ENCODE results near the gene RHBDL1. TPM values are rescaled to one million over a fixed set of nuclear protein-coding genes. Genes with fewer than 3 reads are reported as not detected.

The RHBDL1 gene
- total RNA-seq, 1 donor from 2014 or later: 0.88 TPM

DNA sequence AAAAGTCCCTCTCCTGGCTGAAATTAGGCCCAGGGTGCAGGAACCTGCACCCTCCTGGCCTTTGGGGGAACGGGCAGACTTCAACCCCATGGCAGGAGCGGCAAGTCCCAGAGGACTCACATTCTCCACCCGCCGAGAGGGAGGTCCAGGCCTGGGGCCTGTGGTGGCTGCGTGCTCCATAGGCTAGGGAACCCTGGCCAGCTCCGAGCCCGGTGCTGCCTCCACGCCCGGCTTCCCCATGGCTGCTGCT is 50.6 kb downstream of the RHBDL1 start:
- no peaks in the 10 kb centered on the region for H3K36me3 ChIP-seq (ENCODE audit: control insufficient read depth, insufficient read depth, low read length)
- no peaks in the 10 kb centered on the region for H3K27me3 ChIP-seq (ENCODE audit: control insufficient read depth, insufficient read depth, low read length)
- TF ChIP-seq, protein P1, sequence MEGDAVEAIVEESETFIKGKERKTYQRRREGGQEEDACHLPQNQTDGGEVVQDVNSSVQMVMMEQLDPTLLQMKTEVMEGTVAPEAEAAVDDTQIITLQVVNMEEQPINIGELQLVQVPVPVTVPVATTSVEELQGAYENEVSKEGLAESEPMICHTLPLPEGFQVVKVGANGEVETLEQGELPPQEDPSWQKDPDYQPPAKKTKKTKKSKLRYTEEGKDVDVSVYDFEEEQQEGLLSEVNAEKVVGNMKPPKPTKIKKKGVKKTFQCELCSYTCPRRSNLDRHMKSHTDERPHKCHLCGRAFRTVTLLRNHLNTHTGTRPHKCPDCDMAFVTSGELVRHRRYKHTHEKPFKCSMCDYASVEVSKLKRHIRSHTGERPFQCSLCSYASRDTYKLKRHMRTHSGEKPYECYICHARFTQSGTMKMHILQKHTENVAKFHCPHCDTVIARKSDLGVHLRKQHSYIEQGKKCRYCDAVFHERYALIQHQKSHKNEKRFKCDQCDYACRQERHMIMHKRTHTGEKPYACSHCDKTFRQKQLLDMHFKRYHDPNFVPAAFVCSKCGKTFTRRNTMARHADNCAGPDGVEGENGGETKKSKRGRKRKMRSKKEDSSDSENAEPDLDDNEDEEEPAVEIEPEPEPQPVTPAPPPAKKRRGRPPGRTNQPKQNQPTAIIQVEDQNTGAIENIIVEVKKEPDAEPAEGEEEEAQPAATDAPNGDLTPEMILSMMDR (IDR thresholded peaks at IDR 0.05; ENCODE audit: insufficient read depth, low read length, poor library complexity, severe bottlenecking): no peak
- no peak for DNase-seq (ENCODE audit: low read depth)
- no peak overlapping the region for H3K4me3 ChIP-seq (ENCODE audit: low read depth, low read length)

- no peak for DNase-seq (ENCODE audit: low read depth)
- Histone ChIP-seq H3K36me3 (ENCODE audit: control insufficient read depth, insufficient read depth, low read length) (no peaks in the 10 kb centered on the region), H3K4me3 (ENCODE audit: low read depth, low read length) (peak within 1 kb of the TSS; percentile 65), H3K27me3 (ENCODE audit: control insufficient read depth, insufficient read depth, low read length) (no peaks in the 10 kb centered on the region)
- TF ChIP-seq, protein P1 (IDR thresholded peaks at IDR 0.05; ENCODE audit: insufficient read depth, low read length, poor library complexity, severe bottlenecking): no peak
These were observed 51.2 kb downstream of the RHBDL1 start, which contains the start of the genes CCDC78 and HAGHL for GRCh38 chr16:726438-727290. TSS of gene CCDC78 (minus strand) at chr16:726443. CDS start at chr16:726367, 76 bp downstream. TSS of gene HAGHL (plus strand) at chr16:727106. CDS start at chr16:727510, 404 bp downstream.

DNA sequence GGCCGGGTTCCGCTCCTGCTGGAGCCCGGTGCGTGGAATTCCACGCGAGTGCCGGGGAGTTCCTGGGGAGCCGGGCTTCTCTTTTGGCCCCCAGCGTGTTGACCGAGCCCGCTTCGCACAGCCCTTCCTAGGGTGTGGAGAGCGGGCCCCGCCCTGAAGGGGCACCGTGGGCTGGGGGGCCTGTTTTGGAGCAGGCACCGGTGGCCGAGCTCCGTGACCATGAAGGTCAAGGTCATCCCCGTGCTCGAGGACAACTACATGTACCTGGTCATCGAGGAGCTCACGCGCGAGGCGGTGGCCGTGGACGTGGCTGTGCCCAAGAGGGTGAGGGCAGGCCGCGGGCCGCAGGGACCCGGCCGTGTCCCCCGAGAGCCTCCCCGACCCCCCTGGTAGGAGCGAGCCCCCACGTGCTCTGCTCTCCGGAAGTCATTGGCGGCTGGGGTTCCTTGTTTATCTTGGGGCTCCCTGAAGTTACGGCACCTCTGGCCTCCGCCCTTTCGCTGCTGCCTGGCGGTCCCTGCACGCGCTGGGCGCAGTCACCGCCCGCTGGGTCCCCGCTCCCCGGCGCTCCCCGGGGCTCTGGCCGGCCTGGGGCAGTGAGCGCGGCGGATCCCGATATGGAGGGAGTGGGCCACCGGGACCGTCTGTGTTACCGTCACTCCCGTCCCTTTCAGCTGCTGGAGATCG is 52.0 kb downstream of the RHBDL1 start:
- H3K4me3 ChIP-seq (ENCODE audit: low read depth, low read length): peak overlapping the region; percentile 65
- no peak for DNase-seq (ENCODE audit: low read depth)

More for the DNA sequence above, 52.0 kb downstream of the RHBDL1 start:
- Histone ChIP-seq H3K36me3 (ENCODE audit: control insufficient read depth, insufficient read depth, low read length) (no peaks in the 10 kb centered on the region), H3K27me3 (ENCODE audit: control insufficient read depth, insufficient read depth, low read length) (no peaks in the 10 kb centered on the region)
- TF ChIP-seq, protein P1 (IDR thresholded peaks at IDR 0.05; ENCODE audit: insufficient read depth, low read length, poor library complexity, severe bottlenecking): no peak

Other genes starting within 250 kb of the RHBDL1 start
- gene CAPN15, start 148.0 kb upstream of the RHBDL1 start, total RNA-seq: 47.1 and 54.5 TPM in 2 replicates
- gene PRR35, start 115.3 kb upstream of the RHBDL1 start, total RNA-seq: not detected in 2 replicates
- 0.46 and 2.3 TPM in 2 replicates for gene NHLRC4, start 108.7 kb upstream of the RHBDL1 start, total RNA-seq
- gene PIGQ, start 105.7 kb upstream of the RHBDL1 start, total RNA-seq: 54.9 and 63.1 TPM in 2 replicates
- 16.5 and 26.9 TPM in 2 replicates for gene RAB40C, start 85.6 kb upstream of the RHBDL1 start, total RNA-seq
- 0.08 TPM in 1 of 2 replicates, not detected in the other for gene WFIKKN1, start 44.7 kb upstream of the RHBDL1 start, total RNA-seq
- gene METTL26, start 39.4 kb upstream of the RHBDL1 start, total RNA-seq: 170 and 203 TPM in 2 replicates
- 41.7 and 59.8 TPM in 2 replicates for gene MCRIP2, start 33.8 kb upstream of the RHBDL1 start, total RNA-seq
- 17.0 and 21.0 TPM in 2 replicates for gene WDR90, start 26.3 kb upstream of the RHBDL1 start, total RNA-seq
- gene RHOT2, start 7.5 kb upstream of the RHBDL1 start, total RNA-seq: 68.0 and 76.8 TPM in 2 replicates
- gene STUB1, start 4.7 kb downstream of the RHBDL1 start, total RNA-seq: 133 and 179 TPM in 2 replicates
- 59.4 and 72.8 TPM in 2 replicates for gene JMJD8, start 8.7 kb downstream of the RHBDL1 start, total RNA-seq
- 22.0 and 23.9 TPM in 2 replicates for gene WDR24, start 14.7 kb downstream of the RHBDL1 start, total RNA-seq
- 0.17 and 0.82 TPM in 2 replicates for gene FBXL16, start 30.1 kb downstream of the RHBDL1 start, total RNA-seq
- 116 and 161 TPM in 2 replicates for gene METRN, start 39.4 kb downstream of the RHBDL1 start, total RNA-seq
- gene ANTKMT, start 45.5 kb downstream of the RHBDL1 start, total RNA-seq: 42.4 and 61.9 TPM in 2 replicates
- gene CCDC78, start 50.8 kb downstream of the RHBDL1 start, total RNA-seq: 2.5 and 6.1 TPM in 2 replicates
- gene HAGHL, start 51.4 kb downstream of the RHBDL1 start, total RNA-seq: 17.7 and 18.8 TPM in 2 replicates
- gene CIAO3, start 65.3 kb downstream of the RHBDL1 start, total RNA-seq: 34.5 and 40.3 TPM in 2 replicates
- gene MSLN, start 85.1 kb downstream of the RHBDL1 start, total RNA-seq: 8.6 and 14.2 TPM in 2 replicates
- gene RPUSD1, start 112.7 kb downstream of the RHBDL1 start, total RNA-seq: 42.0 and 51.7 TPM in 2 replicates
- gene CHTF18, start 112.9 kb downstream of the RHBDL1 start, total RNA-seq: 20.8 and 23.9 TPM in 2 replicates
- gene GNG13, start 125.1 kb downstream of the RHBDL1 start, total RNA-seq: not detected in 2 replicates

Measured in kidney epithelial cell (primary cell).